Mesenchymal stem cell (in vitro differentiated cells and primary cell): ENCODE data around the gene DTD2.

Source experiments
- DNase-seq: peaks from one replicate; pipeline ENCODE4 v3.0.0-alpha.2; 2013
- H2AFZ ChIP-seq: one replicate; pipeline ENCODE4 v1.6.1; 2013; ENCODE audit warnings: low read depth, mild to moderate bottlenecking, control low read depth, inconsistent platforms, low read length, moderate library complexity
- H2AK5ac ChIP-seq: 2 replicates; pipeline ENCODE4 v1.6.1; 2013; ENCODE audit warnings: low read length, moderate library complexity, mild to moderate bottlenecking, inconsistent platforms; ENCODE audit not compliant: severe bottlenecking
- H2BK120ac ChIP-seq: one replicate; pipeline ENCODE4 v1.6.1; 2013; ENCODE audit warnings: low read depth, mild to moderate bottlenecking, inconsistent platforms, low read length, moderate library complexity
- H2BK12ac ChIP-seq, 2 experiments: one replicate each; pipeline ENCODE4 v1.6.1; 2013; ENCODE audit warnings: inconsistent platforms in 2 of 2, low read length in 2 of 2, mild to moderate bottlenecking in 2 of 2, moderate library complexity in 2 of 2, control low read depth in 1 of 2
- H2BK15ac ChIP-seq: one replicate; pipeline ENCODE4 v1.6.1; 2013; ENCODE audit warnings: mild to moderate bottlenecking, low read depth, inconsistent platforms; ENCODE audit not compliant: poor library complexity, severe bottlenecking
- H2BK5ac ChIP-seq: 2 replicates; pipeline ENCODE4 v1.6.1; 2013; ENCODE audit warnings: low read depth, mild to moderate bottlenecking, low read length, control low read depth, inconsistent platforms; ENCODE audit not compliant: poor library complexity, severe bottlenecking
- H3K14ac ChIP-seq, 2 experiments: one replicate each; pipeline ENCODE4 v1.6.1; 2013; ENCODE audit warnings: inconsistent platforms in 2 of 2, low read length in 2 of 2, control low read depth in 1 of 2, mild to moderate bottlenecking in 1 of 2, moderate library complexity in 1 of 2
- H3K18ac ChIP-seq, 2 experiments: one replicate each; pipeline ENCODE4 v1.6.1; 2013; ENCODE audit warnings: inconsistent platforms in 2 of 2, low read length in 2 of 2, control low read depth in 1 of 2, low read depth in 1 of 2, mild to moderate bottlenecking in 1 of 2
- H3K23ac ChIP-seq, 2 experiments: one replicate each; pipeline ENCODE4 v1.6.1; 2013; ENCODE audit warnings: inconsistent platforms in 2 of 2, low read length in 2 of 2, mild to moderate bottlenecking in 2 of 2, moderate library complexity in 2 of 2, control low read depth in 1 of 2
- H3K27ac ChIP-seq: 2 replicates; pipeline ENCODE4 v1.5.1; 2013; ENCODE audit warnings: mild to moderate bottlenecking, moderate library complexity, low read length, control low read depth, inconsistent platforms; ENCODE audit not compliant: poor library complexity, severe bottlenecking
- H3K27me3 ChIP-seq, 2 experiments: 2 replicates each; pipeline versions ENCODE4 v1.6.1 to v1.7.0; 2013; ENCODE audit warnings: low read length in 2 of 2, mild to moderate bottlenecking in 2 of 2, moderate library complexity in 2 of 2, control low read depth in 1 of 2, inconsistent platforms in 1 of 2; ENCODE audit not compliant: control insufficient read depth in 1 of 2, insufficient read depth in 1 of 2
- H3K36me3 ChIP-seq, 2 experiments: 2 replicates each; pipeline versions ENCODE4 v1.6.1 to v1.7.0; 2013; ENCODE audit warnings: low read length in 2 of 2, control low read depth in 1 of 2, inconsistent platforms in 1 of 2, low read depth in 1 of 2, mild to moderate bottlenecking in 1 of 2; ENCODE audit not compliant: insufficient read depth in 2 of 2, control insufficient read depth in 1 of 2
- H3K4ac ChIP-seq, 2 experiments: one replicate each; pipeline ENCODE4 v1.6.1; 2013; ENCODE audit warnings: inconsistent platforms in 2 of 2, low read length in 2 of 2, mild to moderate bottlenecking in 2 of 2, moderate library complexity in 2 of 2, control low read depth in 1 of 2, low read depth in 1 of 2
- H3K4me1 ChIP-seq: 2 replicates; pipeline ENCODE4 v1.6.1; 2013; ENCODE audit warnings: low read depth, low read length, control low read depth; ENCODE audit not compliant: control insufficient read depth, insufficient read depth
- H3K4me2 ChIP-seq: 2 replicates; pipeline ENCODE4 v1.6.1; 2013; ENCODE audit warnings: low read length, mild to moderate bottlenecking, inconsistent platforms; ENCODE audit not compliant: poor library complexity, severe bottlenecking
- H3K4me3 ChIP-seq, 2 experiments: 2 replicates each; pipeline versions ENCODE4 v1.5.1 to v1.7.0; 2013; ENCODE audit warnings: low read length in 2 of 2, mild to moderate bottlenecking in 2 of 2, control low read depth in 1 of 2, low read depth in 1 of 2; ENCODE audit not compliant: insufficient read depth in 1 of 2
- H3K79me1 ChIP-seq: replicated peaks from 2 replicates; pipeline ENCODE4 v1.6.1; 2013; ENCODE audit warnings: mild to moderate bottlenecking, control low read depth, low read length, inconsistent platforms; ENCODE audit not compliant: poor library complexity, severe bottlenecking
- H3K9ac ChIP-seq: 2 replicates; pipeline ENCODE4 v1.7.0; 2013; ENCODE audit warnings: mild to moderate bottlenecking, low read length, moderate library complexity
- H3K9me3 ChIP-seq: 2 replicates; pipeline ENCODE4 v1.7.0; 2013; ENCODE audit warnings: mild to moderate bottlenecking, low read length; ENCODE audit not compliant: control insufficient read depth
- H4K8ac ChIP-seq: one replicate; pipeline ENCODE4 v1.6.1; 2013; ENCODE audit warnings: inconsistent platforms, mild to moderate bottlenecking, low read length, moderate library complexity
- H4K91ac ChIP-seq: one replicate; pipeline ENCODE4 v1.6.1; 2013; ENCODE audit warnings: mild to moderate bottlenecking, low read length, inconsistent platforms
- WGBS: methylation state at CpG from one replicate; pipeline ENCODE4 v1.1.7; 2013; ENCODE audit warnings: mixed read lengths; 5-methylcytosine and 5-hydroxymethylcytosine counted together

Gene DTD2

GRCh38 chr14:31405599-31406232, 51.6 kb downstream of the DTD2 start:
- Histone ChIP-seq H3K4ac (no peak overlapping the region), H3K23ac (no peak overlapping the region), H3K9ac (no peak overlapping the region), H2AFZ (no peak overlapping the region), H2BK15ac (no peak overlapping the region), H2BK120ac (no peak overlapping the region), H2BK12ac (no peak overlapping the region), H3K9me3 (no peaks in the 10 kb centered on the region), H3K18ac (no peak overlapping the region), H3K14ac (no peak overlapping the region), H2BK5ac (no peak overlapping the region), H4K91ac (no peak overlapping the region), H3K4me2 (no peak overlapping the region), H3K79me1 (peaks cover 20% of the 10 kb centered on the region), H3K27ac (no peak overlapping the region), H3K4me3 (no peak overlapping the region), H2AK5ac (no peak overlapping the region), H3K4me1 (no peaks in the 10 kb centered on the region), H3K27me3 (no peaks in the 10 kb centered on the region), H3K36me3 (peaks cover 0 to 18% of the 10 kb centered on the region in 2 experiments), H4K8ac (no peak overlapping the region)
- DNase-seq = no peak
- WGBS = 96% methylated on average over 2 of the region's 4 CpGs

- no peak overlapping the region for H2AK5ac ChIP-seq
- H3K18ac ChIP-seq = no peak overlapping the region
- no peak overlapping the region for H3K4me3 ChIP-seq
- no peak overlapping the region for H2BK12ac ChIP-seq
- no peak overlapping the region for H3K4ac ChIP-seq
- peaks cover 20% of the 10 kb centered on the region for H3K79me1 ChIP-seq
- 96% methylated on average over 8 of the region's 8 CpGs for WGBS
- DNase-seq = no peak
- no peak overlapping the region for H4K8ac ChIP-seq
- no peak overlapping the region for H2BK120ac ChIP-seq
- H2BK5ac ChIP-seq = no peak overlapping the region
- H3K27me3 ChIP-seq = no peaks in the 10 kb centered on the region
- H3K4me1 ChIP-seq = no peaks in the 10 kb centered on the region
- no peaks in the 10 kb centered on the region for H3K9me3 ChIP-seq
- no peak overlapping the region for H3K27ac ChIP-seq
- H3K9ac ChIP-seq = no peak overlapping the region
- H3K14ac ChIP-seq = no peak overlapping the region
- H4K91ac ChIP-seq = no peak overlapping the region
- peaks cover 0 to 23% of the 10 kb centered on the region in 2 experiments for H3K36me3 ChIP-seq
- H3K23ac ChIP-seq = no peak overlapping the region
- H2AFZ ChIP-seq = no peak overlapping the region
- H3K4me2 ChIP-seq = no peak overlapping the region
- H2BK15ac ChIP-seq = no peak overlapping the region
Measured at GRCh38 chr14:31405106-31405505, 52.2 kb downstream of the DTD2 start.

- no peak overlapping the region for H4K91ac ChIP-seq
- no peak overlapping the region for H3K23ac ChIP-seq
- no peak overlapping the region for H3K18ac ChIP-seq
- H2BK5ac ChIP-seq = no peak overlapping the region
- no peak overlapping the region for H3K14ac ChIP-seq
- H2BK12ac ChIP-seq = no peak overlapping the region
- H2BK15ac ChIP-seq = no peak overlapping the region
- no peak for DNase-seq
- no peak overlapping the region for H3K27ac ChIP-seq
- no peak overlapping the region for H3K4me2 ChIP-seq
- H4K8ac ChIP-seq = no peak overlapping the region
- H3K36me3 ChIP-seq = peaks cover 0 to 37% of the 10 kb centered on the region in 2 experiments
- H2BK120ac ChIP-seq = no peak overlapping the region
- H3K79me1 ChIP-seq = peaks cover 17% of the 10 kb centered on the region
- no CpG with 5 or more reads among the region's 3 CpGs for WGBS
- H3K27me3 ChIP-seq = no peaks in the 10 kb centered on the region
- H3K9me3 ChIP-seq = no peaks in the 10 kb centered on the region
- H2AFZ ChIP-seq = no peak overlapping the region
- no peak overlapping the region for H3K4me3 ChIP-seq
- H3K9ac ChIP-seq = no peak overlapping the region
- H3K4me1 ChIP-seq = no peaks in the 10 kb centered on the region
- H3K4ac ChIP-seq = no peak overlapping the region
- no peak overlapping the region for H2AK5ac ChIP-seq
Measured at GRCh38 chr14:31403707-31404106, 53.6 kb downstream of the DTD2 start.

- Histone ChIP-seq H2AFZ (no peak overlapping the region), H3K23ac (no peak overlapping the region), H3K36me3 (peaks cover 0 to 45% of the 10 kb centered on the region in 2 experiments), H4K91ac (no peak overlapping the region), H3K27ac (no peak overlapping the region), H4K8ac (no peak overlapping the region), H3K9me3 (no peaks in the 10 kb centered on the region), H3K79me1 (peaks cover 17% of the 10 kb centered on the region), H3K9ac (no peak overlapping the region), H3K4me2 (no peak overlapping the region), H3K14ac (no peak overlapping the region), H3K4me1 (no peaks in the 10 kb centered on the region), H3K4me3 (no peak overlapping the region), H3K27me3 (no peaks in the 10 kb centered on the region), H2BK5ac (no peak overlapping the region), H2BK120ac (no peak overlapping the region), H3K4ac (no peak overlapping the region), H2BK12ac (no peak overlapping the region), H3K18ac (no peak overlapping the region), H2BK15ac (no peak overlapping the region), H2AK5ac (no peak overlapping the region)
- WGBS = no CpG with 5 or more reads among the region's 2 CpGs
- DNase-seq = no peak
Measured at GRCh38 chr14:31402764-31403439, 54.4 kb downstream of the DTD2 start.
